Vagina (tissue), 2 donors: Measurements from ENCODE around the gene SORCS2.

ENCODE experiments used
- POLR2A ChIP-seq, 2 donors: fragments of 450-650 bp; IDR thresholded peaks; one replicate each; pipeline ENCODE4 v1.6.1; 2017; ENCODE audit warnings: antibody characterized with exemption in 2 of 2, mild to moderate bottlenecking in 2 of 2, moderate library complexity in 2 of 2
- POLR2AphosphoS5 ChIP-seq, 2 donors: sonication (generic); formaldehyde crosslinking; IDR thresholded peaks; one replicate each; pipeline ENCODE4 v1.9.0; 2017; ENCODE audit warnings: antibody characterized with exemption in 2 of 2, mild to moderate bottlenecking in 2 of 2, low read depth in 1 of 2; ENCODE audit not compliant: insufficient read depth in 1 of 2
- TF ChIP-seq, protein P1 (sequence below), 3 experiments: fragments of 450-650 bp in 2 of 3; fragments of 200-600 bp in 1 of 3; sonication (generic) in 1 of 3; IDR thresholded peaks; one replicate each; pipeline ENCODE4 v1.5.1; 2017 to 2019; ENCODE audit warnings: antibody characterized with exemption in 3 of 3, mild to moderate bottlenecking in 2 of 3, moderate library complexity in 2 of 3

DNA sequence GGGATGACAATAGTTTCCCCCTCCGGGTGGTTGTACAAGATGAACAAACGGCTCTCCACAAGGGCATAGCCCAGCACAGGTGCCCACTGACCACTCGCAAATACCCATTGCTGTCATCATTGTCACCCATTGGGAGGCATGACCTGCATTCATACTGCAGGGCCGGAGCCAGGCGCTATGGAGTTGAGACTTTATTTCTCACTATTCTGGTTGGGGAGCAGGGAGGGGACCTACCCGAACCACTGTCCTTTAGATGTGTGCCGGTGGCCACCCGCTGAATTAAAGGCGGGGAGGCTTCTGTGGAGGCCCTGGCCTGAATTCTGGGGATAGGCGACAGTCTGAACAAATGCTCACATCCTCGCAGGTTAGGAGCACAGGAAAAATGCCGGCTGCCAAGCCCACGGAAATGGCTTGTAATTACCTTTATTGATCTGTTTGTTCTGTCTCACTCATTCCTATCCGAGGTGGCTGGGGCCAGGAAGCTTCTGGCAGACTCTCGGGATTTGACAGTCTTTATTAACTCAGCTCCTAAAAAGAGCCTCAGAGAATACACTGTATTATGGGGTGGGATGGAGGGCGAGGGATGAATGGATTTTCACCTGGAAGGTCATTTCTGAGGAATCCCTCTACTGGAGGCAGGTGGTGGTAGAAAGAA lies 367.5 kb downstream of the SORCS2 start:
- no peak for TF ChIP-seq POLR2A (IDR thresholded peaks at IDR 0.05)
- TF ChIP-seq, protein P1, sequence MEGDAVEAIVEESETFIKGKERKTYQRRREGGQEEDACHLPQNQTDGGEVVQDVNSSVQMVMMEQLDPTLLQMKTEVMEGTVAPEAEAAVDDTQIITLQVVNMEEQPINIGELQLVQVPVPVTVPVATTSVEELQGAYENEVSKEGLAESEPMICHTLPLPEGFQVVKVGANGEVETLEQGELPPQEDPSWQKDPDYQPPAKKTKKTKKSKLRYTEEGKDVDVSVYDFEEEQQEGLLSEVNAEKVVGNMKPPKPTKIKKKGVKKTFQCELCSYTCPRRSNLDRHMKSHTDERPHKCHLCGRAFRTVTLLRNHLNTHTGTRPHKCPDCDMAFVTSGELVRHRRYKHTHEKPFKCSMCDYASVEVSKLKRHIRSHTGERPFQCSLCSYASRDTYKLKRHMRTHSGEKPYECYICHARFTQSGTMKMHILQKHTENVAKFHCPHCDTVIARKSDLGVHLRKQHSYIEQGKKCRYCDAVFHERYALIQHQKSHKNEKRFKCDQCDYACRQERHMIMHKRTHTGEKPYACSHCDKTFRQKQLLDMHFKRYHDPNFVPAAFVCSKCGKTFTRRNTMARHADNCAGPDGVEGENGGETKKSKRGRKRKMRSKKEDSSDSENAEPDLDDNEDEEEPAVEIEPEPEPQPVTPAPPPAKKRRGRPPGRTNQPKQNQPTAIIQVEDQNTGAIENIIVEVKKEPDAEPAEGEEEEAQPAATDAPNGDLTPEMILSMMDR (IDR thresholded peaks at IDR 0.05), result no peak
- TF ChIP-seq POLR2AphosphoS5 (IDR thresholded peaks at IDR 0.05; ENCODE audit: insufficient read depth in 1 of 2, low read depth in 1 of 2), result no peak
